ENCODE data around the gene POU3F1. TPM values are rescaled to one million over a fixed set of nuclear protein-coding genes. Genes with fewer than 3 reads are reported as not detected.

POU3F1 gene
- total RNA-seq, 1 experiment from 2014 or later: 5.8 TPM

DNA sequence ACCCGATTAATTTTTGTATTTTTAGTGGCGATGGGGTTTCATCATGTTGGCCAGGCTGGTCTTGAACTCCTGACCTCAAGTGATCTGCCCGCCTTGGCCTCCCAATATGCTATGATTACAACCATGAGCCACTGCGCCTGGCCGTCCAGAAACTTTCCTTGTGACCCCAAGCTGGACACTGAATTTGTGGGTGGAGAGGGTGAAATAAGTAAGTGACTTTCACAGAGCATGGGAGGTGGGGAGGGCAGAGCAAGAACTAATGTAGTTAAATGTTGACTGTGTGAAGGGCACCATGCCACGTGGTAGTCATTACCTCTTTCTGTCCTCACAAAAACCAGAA lies 36.8 kb downstream of the POU3F1 start:
- H3K4me1 ChIP-seq (ENCODE audit: insufficient read depth, low read length): peaks cover 3% of the 10 kb centered on the region
- H3K23me2 ChIP-seq (ENCODE audit: insufficient read length, low read depth, low read length, poor library complexity, severe bottlenecking): peaks cover 7% of the 10 kb centered on the region
- no peaks in the 10 kb centered on the region for H3K27me3 Mint-ChIP-seq (ENCODE audit: low read depth)
- H3K36me3 Mint-ChIP-seq (ENCODE audit: insufficient read depth in 1 of 3, low read depth in 3 of 3): peaks cover 0 to 11% (median 0%) of the 10 kb centered on the region in 3 experiments; a peak in 3 of 7 replicates
- peak overlapping the region in 2 of 3 experiments; percentile 68 to 96; a peak in 4 of 7 replicates for H3K27ac Mint-ChIP-seq
- no peaks in the 10 kb centered on the region for H3K27me3 ChIP-seq (ENCODE audit: insufficient read depth, low read length)
- H3K79me1 ChIP-seq (ENCODE audit: insufficient read depth, low read depth, low read length, poor library complexity, severe bottlenecking): peaks cover 5% of the 10 kb centered on the region
- no peak overlapping the region for H4K5ac ChIP-seq (ENCODE audit: insufficient read length, low read depth, low read length)
- H3K14ac ChIP-seq (ENCODE audit: insufficient read depth, low read length): no peak overlapping the region
- no peak overlapping the region for H3K4me2 ChIP-seq (ENCODE audit: insufficient read depth, insufficient read length, low read length)
- H3K9ac ChIP-seq (ENCODE audit: extremely low read depth, insufficient read length, low read length): no peak overlapping the region
- H4K20me1 ChIP-seq (ENCODE audit: control insufficient read depth, insufficient read depth, insufficient read length): no peaks in the 10 kb centered on the region
- no peak overlapping the region for H2BK120ac ChIP-seq (ENCODE audit: low read depth, low read length, poor library complexity, severe bottlenecking)
- H4K8ac ChIP-seq (replicated peaks; ENCODE audit: insufficient read length, low read depth, low read length): no peak overlapping the region
- TF ChIP-seq, protein P1, sequence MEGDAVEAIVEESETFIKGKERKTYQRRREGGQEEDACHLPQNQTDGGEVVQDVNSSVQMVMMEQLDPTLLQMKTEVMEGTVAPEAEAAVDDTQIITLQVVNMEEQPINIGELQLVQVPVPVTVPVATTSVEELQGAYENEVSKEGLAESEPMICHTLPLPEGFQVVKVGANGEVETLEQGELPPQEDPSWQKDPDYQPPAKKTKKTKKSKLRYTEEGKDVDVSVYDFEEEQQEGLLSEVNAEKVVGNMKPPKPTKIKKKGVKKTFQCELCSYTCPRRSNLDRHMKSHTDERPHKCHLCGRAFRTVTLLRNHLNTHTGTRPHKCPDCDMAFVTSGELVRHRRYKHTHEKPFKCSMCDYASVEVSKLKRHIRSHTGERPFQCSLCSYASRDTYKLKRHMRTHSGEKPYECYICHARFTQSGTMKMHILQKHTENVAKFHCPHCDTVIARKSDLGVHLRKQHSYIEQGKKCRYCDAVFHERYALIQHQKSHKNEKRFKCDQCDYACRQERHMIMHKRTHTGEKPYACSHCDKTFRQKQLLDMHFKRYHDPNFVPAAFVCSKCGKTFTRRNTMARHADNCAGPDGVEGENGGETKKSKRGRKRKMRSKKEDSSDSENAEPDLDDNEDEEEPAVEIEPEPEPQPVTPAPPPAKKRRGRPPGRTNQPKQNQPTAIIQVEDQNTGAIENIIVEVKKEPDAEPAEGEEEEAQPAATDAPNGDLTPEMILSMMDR (conservative IDR thresholded peaks at IDR 0.05): no peak
- peaks cover 11% of the 10 kb centered on the region; the same call in 1 of the 2 replicates for H3K79me2 ChIP-seq (ENCODE audit: insufficient read depth, low read length)
- H3K23ac ChIP-seq (ENCODE audit: insufficient read length, low read depth, low read length): no peak overlapping the region
- H3K4ac ChIP-seq (ENCODE audit: low read depth, low read length): no peak overlapping the region
- DNase-seq: no peak
- H3K56ac ChIP-seq (ENCODE audit: insufficient read length, low read depth, low read length): no peak overlapping the region
- H3T11ph ChIP-seq (ENCODE audit: low read length): no peak overlapping the region
- no peak overlapping the region; a peak in 1 of 5 replicates for H3K4me3 Mint-ChIP-seq
- H3K4me1 Mint-ChIP-seq: peaks cover 33% of the 10 kb centered on the region in 2 experiments
- no peak overlapping the region for H2BK20ac ChIP-seq (ENCODE audit: low read depth, low read length, poor library complexity, severe bottlenecking)
- H3K9me3 ChIP-seq (ENCODE audit: control insufficient read depth, low read depth, low read length): no peaks in the 10 kb centered on the region
- H2BK12ac ChIP-seq (ENCODE audit: insufficient read length, low read depth, low read length): no peak overlapping the region
- H4K91ac ChIP-seq (ENCODE audit: insufficient read length, low read depth, low read length): no peak overlapping the region
- no peak overlapping the region for H2BK5ac ChIP-seq (ENCODE audit: insufficient read length, low read length)
- no peaks in the 10 kb centered on the region for H3K9me3 Mint-ChIP-seq
- H3K27ac ChIP-seq (ENCODE audit: insufficient read length, low read depth, low read length): no peak overlapping the region
- H2AFZ ChIP-seq (ENCODE audit: low read length): no peak overlapping the region
- H2AK5ac ChIP-seq (ENCODE audit: insufficient read length, low read length): no peak overlapping the region
- H3K18ac ChIP-seq (ENCODE audit: insufficient read length, low read depth, low read length): no peak overlapping the region
- no CpG with 5 or more reads among the region's 6 CpGs for WGBS (ENCODE audit: extremely low coverage, insufficient read length, low lambda C conversion rate)
- H2BK15ac ChIP-seq (ENCODE audit: low read depth, low read length): no peak overlapping the region

All from H9 (cell line).